GM03348 (cell line): ENCODE data around the gene FBP2.

Source experiments
- DNase-seq: peaks from one replicate; pipeline ENCODE4 v3.0.0; 2012; ENCODE audit warnings: low spot score

The FBP2 gene

DNA sequence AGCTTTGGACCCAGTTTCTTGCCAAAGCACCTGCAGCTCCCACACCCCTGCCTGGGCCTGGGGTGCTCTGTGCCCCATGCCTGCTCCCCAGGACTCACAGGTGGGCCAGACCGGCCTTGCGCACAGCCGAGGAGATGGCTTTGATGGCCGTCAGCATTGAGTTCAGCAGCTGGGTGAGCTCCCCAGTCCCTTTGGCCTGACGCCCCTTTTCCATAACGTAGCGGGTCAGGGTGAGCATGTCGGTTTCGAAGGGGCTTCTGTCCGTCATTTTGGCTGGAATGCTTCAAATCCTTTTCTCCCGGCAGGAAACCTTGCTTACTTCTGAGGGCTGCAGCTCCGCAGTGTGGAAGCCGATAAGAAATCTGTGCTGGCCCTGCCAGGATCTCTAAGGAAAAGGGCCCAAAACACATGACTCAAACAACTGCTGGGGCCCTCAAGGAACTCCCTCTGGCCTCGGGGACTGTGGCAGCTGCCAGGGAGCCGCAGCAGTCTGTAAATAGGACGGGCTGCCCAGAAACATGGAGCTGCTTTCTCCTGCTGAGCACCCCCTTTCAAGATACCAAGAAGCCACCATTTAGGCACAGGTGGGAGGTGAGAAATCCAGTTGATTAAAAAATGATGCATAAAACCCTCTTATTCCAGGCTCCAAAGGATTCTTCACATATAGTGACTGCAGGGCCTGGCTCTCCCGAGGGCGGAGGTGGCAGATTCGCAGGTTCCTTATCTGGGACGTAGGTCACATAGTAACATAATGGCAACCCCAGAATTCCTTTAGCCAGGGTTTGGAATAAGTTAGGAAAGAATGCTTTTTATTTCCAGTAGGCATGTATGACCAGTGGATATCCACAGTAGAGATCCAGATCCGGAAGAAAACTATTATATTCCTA lies at the start of gene FBP2:
TSS of gene FBP2 (minus strand) at position 366 of the 887 bp plus-strand sequence. CDS start at position 268, 98 bp downstream.
- DNase-seq = no peak

- DNase-seq = no peak
Measured at GRCh38 chr9:94643176-94643575, 49.6 kb upstream of the FBP2 start.

DNA sequence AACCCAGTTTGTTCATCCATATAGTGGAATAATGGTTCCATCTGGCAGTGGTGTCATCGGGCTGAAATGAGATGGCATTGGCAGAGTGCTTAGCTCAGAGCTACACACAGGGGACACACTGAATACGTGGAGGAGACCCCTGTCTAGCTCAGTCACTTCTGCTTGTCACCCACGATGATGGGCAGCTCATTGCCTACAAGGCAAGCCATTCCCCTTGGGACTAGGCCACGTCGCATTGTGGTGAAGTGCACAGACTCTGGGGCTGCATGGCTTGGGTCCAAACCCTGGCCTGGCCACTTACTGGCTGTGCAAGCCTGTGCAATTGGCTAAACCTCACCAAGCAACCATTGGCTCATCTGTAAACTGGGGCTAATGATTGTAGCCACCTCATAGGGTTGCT lies 48.9 kb upstream of the FBP2 start:
- DNase-seq = no peak

DNA sequence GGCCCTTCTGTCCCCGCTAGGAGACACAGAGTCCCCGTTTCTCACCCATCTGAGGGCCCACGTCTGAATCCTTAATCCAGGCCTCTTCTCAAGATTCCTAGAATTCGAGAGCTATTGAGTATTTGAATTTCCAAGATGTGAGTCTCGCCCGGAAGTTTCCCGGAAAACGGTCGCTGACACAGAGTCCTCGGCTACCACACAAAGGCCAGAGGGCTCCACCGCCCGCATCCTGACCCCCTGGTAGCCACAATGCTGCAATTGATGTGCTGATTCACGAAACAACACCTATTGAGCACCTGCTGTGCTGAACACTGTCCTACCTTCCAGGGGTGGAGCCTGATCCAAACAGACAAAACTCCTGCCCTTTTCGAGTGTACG lies 46.4 kb upstream of the FBP2 start:
- DNase-seq = no peak

GRCh38 chr9:94639061-94639998 lies 45.7 kb upstream of the FBP2 start, which contains the start of gene FBP1:
Gene FBP1 (minus strand): TSS chr9:94639518. CDS start chr9:94639310, 208 bp downstream.
- DNase-seq = peak; percentile 43

- DNase-seq = no peak
Measured at GRCh38 chr9:94638335-94639060, 44.9 kb upstream of the FBP2 start.

DNA sequence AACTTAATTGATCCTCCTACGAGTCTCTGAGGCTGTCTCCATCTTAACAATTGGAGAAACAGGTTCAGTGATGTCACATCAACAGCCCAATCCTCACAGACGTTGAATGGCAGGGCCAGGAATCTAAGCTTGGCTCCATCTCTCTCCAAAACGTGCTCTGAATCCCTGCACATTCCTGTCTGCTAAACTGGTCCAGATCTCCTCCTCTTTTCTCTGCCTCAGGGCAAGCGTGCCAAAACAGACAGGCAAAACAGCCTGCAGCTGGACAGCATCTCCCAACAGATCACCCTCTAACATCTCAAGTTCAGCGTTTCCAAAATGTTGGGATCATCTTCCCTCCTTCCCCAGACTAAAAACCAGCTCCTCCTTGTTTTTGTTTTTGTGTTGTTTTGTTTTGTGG lies 39.1 kb upstream of the FBP2 start:
- peak; percentile 49 for DNase-seq

GRCh38 chr9:94631599-94631998 lies 38.0 kb upstream of the FBP2 start:
- DNase-seq = no peak

DNA sequence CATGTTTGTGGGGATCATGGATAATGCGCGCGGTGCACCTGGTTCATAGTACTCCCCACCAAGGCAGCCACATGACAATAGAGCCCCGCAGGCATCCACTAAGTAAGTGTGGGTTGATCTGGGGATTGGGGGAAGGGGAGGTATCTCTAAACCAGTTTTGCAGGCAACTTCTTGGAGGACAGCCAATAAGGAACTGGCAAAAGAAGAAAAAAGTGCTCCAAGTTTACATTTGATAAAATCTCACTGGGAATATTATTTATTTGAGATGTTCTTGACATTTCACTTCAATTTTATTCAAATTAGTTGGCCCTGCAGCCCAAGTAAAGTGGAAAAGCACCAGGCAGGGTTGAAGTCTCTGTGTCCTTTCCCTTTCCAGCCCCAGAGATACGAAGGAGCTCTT lies 37.2 kb upstream of the FBP2 start:
- DNase-seq = no peak

GRCh38 chr9:94630281-94630680 lies 36.7 kb upstream of the FBP2 start:
- no peak for DNase-seq

DNA sequence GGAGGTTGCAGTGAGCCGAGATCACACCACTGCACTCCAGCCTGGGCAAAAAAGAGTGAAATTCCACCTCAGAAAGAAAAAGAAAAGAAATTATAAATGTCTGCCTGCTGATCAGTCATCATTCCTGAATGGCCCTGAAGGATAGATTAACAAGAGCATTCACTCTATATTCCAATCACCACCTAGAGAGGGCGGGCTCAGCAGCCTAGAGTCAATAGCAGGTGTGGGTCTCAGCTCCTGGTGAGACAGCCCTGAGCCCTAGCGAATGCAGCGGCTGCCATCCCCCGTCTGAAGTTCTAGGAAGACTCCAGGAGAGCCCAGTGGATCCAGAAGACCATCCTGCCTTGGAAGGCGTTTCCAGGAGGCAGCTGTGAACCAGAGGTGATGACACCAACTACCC lies 33.7 kb upstream of the FBP2 start:
- no peak for DNase-seq

- no peak for DNase-seq
Measured at GRCh38 chr9:94625835-94626234, 32.2 kb upstream of the FBP2 start.

- no peak for DNase-seq
Measured at GRCh38 chr9:94624629-94625028, 31.0 kb upstream of the FBP2 start.

DNA sequence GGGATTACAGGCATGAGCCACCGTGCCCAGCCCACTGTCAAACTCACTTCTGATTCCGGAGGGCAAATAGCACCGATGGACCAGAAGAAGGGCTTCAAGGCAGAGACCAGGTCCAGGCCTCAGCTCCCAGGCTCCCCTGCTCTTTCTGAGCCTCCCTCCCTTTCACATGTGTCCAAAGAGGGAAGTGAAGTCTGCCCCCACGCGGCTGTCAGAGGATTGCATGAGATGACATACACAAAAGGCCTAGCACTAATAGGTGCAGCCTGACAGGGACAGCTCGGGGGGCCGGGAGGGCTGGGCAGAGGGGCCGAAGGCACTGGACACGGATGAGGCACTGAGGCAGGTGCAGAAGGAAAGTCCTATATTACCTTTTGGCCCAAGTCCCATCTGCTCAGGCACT lies 29.6 kb upstream of the FBP2 start:
- DNase-seq = peak; percentile 53

- no peak for DNase-seq
Measured at GRCh38 chr9:94622087-94622800, 28.6 kb upstream of the FBP2 start.

- DNase-seq = no peak
Measured at GRCh38 chr9:94619026-94619425, 25.4 kb upstream of the FBP2 start.

GRCh38 chr9:94613003-94613402 lies 19.4 kb upstream of the FBP2 start:
- peak; percentile 23 for DNase-seq

GRCh38 chr9:94612071-94612470 lies 18.4 kb upstream of the FBP2 start:
- no peak for DNase-seq

DNA sequence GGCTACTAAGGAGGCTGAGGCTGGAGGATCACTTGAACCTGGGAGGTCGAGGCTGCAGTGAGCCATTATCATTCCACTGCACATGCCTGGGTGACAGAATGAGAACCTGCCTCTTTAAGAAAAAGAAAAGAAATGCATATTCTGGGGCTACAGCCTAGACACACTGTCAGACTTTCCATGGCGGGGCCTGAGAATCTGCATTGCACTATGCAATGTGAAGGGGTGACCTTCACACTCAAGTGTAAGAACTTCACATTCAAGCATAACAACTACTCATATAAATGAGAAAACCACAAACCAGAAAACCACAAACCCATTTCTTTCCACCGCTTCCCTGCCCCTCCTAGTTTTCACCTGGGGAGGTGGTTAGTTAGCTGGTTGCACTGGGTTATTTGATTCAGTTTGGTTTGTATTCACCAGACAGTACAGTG lies 18.0 kb upstream of the FBP2 start:
- DNase-seq = no peak

DNA sequence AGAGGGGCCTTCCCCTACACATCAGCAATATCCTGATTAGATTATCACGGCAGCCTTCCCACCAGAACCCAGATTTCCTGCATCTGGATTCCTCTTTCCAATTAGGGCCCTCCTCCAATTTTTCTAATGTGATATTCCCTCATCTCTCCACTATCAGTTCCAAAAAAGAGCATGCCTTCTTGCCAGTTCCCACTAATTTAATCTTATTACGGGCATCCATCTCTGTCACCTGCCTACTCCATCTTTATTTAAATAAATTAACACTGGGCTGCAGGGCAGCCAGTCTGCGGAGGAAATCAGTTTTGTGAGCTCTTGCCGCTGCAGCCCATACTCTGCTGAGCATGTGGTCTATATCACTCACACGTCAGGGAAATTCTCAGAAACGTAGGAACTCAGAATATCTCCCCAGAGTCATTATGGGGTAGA lies 16.6 kb upstream of the FBP2 start:
- no peak for DNase-seq

- no peak for DNase-seq
Measured at GRCh38 chr9:94607423-94607691, 13.7 kb upstream of the FBP2 start.
